ENCODE data around the gene IRX5.

Gene IRX5

GRCh38 chr16:54931120-54932014 is 702 bp downstream of the IRX5 start:
- no peak for DNase-seq (ENCODE audit: low read depth)

- no peak for DNase-seq (ENCODE audit: low read depth)
Observed at GRCh38 chr16:54932021-54932660, 1.5 kb downstream of the IRX5 start.

GRCh38 chr16:54932737-54933254 is 2.1 kb downstream of the IRX5 start:
- DNase-seq (ENCODE audit: low read depth), result no peak

- DNase-seq (ENCODE audit: low read depth), result no peak
Observed at GRCh38 chr16:54933281-54934011, 2.8 kb downstream of the IRX5 start.

- DNase-seq (ENCODE audit: low read depth), result no peak
Observed at GRCh38 chr16:54934481-54935265, 4.0 kb downstream of the IRX5 start.

- DNase-seq (ENCODE audit: low read depth), result no peak
Observed at GRCh38 chr16:54935266-54935968, 4.8 kb downstream of the IRX5 start.

GRCh38 chr16:54936201-54936978 is 5.7 kb downstream of the IRX5 start:
- no peak for DNase-seq (ENCODE audit: low read depth)

GRCh38 chr16:54936979-54937670 is 6.5 kb downstream of the IRX5 start:
- no peak for DNase-seq (ENCODE audit: low read depth)

DNA sequence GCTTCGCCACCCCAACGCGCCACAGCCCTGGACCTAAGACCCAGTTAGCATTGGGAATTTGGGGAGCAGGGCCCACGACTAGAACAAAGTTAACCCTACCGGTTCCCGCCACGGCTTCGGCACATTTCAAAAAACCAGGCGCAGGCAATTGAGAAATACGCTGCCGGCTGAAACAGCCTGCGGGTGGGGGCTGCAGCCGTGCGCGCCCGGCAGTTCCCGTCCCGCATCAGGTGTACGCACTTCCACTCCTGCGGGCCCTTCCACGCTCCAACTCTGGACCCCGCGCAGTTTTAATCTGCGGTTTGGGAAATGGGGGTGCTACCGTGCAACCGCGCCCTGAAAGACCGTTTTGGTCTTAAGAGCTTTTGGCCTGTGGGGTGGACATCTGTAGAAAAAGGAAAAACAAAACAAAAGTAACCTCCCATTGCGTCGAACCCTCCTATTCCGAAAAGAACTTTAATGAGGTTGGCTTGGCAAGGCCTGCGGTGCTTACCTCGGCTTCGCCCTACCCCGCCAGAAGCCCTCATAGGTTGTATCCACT is 7.1 kb downstream of the IRX5 start:
- no peak for DNase-seq (ENCODE audit: low read depth)

DNA sequence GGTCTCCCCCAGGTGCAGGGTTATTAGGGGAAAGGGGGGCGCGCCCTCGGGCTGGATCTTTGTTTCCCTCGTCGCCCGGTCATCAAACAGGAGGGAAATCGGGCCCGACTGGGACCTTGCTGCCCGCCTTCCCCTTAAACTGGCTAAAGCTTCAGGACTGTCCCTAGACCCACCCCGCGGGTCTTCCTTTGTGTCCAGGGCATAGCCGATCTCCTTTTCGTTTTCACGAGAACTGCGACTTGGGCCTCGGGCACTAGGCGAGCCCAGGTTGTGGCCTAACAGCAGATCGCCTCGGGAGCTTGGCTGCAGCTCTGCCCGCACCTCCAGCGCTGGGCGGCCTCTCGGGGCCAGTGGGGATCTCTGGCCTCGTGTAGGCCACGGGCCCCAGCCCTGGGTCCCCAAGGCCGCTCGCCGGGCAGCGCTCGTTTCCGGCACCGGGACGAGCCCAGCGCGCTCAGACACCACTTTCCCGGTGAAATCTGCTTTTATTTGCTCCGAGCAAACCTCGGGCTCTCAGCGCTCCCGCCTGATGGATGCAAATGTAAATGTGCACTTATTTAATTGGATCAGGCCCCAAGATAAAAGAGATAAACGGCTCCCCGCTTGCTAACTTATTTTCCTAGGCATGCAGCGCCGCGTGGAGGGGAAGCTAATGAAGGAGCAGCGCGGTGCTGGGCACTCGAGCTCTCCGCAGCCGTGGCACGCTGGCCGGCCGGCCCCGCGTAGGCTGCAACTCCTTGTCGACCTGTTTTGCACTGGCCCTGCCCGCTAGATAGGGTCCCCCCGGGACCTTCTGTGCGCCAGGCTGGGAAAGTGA is 7.8 kb downstream of the IRX5 start:
- no peak for DNase-seq (ENCODE audit: low read depth)

- DNase-seq (ENCODE audit: low read depth), result no peak
Observed at GRCh38 chr16:54939029-54939346, 8.3 kb downstream of the IRX5 start.

GRCh38 chr16:54939510-54940278 is 9.0 kb downstream of the IRX5 start:
- DNase-seq (ENCODE audit: low read depth), result no peak

GRCh38 chr16:54940279-54940604 is 9.6 kb downstream of the IRX5 start:
- DNase-seq (ENCODE audit: low read depth), result no peak

- no peak for DNase-seq (ENCODE audit: low read depth)
Observed at GRCh38 chr16:54942353-54942943, 11.8 kb downstream of the IRX5 start.

- no peak for DNase-seq (ENCODE audit: low read depth)
Observed at GRCh38 chr16:54944002-54944401, 13.3 kb downstream of the IRX5 start.

- no peak for DNase-seq (ENCODE audit: low read depth)
Observed at GRCh38 chr16:54945063-54945462, 14.4 kb downstream of the IRX5 start.

DNA sequence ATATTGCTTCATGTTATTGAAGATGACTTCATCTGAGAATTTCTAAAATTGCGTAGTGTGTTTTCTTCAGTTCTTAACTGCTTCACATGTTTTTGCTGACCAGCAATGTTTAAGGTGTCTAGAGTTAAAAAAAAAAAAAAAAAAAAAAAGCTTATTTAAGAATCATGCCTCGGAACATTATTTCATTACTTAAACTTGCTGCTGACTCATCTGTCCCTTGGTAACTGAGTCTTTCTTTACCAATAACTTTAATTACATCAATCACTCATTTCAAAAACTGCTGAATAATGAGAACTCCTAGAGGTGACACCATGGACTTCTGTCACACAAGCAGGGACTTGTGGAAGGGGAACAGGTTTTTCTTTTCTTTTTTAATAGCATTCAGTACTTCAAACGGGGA is 16.2 kb downstream of the IRX5 start:
- DNase-seq (ENCODE audit: low read depth), result no peak

GRCh38 chr16:54947616-54948015 is 17.0 kb downstream of the IRX5 start:
- no peak for DNase-seq (ENCODE audit: low read depth)

All from stromal cell of bone marrow (primary cell).